Measurements from ENCODE around the gene RAB44. TPM values are rescaled to one million over a fixed set of nuclear protein-coding genes. Genes with fewer than 3 reads are reported as not detected.

RAB44 gene
- total RNA-seq, 1 donor from 2014 or later = not detected

- H3K36me3 ChIP-seq (ENCODE audit: control insufficient read depth, insufficient read depth, low read length) = no peaks in the 10 kb centered on the region
- TF ChIP-seq, protein P1, sequence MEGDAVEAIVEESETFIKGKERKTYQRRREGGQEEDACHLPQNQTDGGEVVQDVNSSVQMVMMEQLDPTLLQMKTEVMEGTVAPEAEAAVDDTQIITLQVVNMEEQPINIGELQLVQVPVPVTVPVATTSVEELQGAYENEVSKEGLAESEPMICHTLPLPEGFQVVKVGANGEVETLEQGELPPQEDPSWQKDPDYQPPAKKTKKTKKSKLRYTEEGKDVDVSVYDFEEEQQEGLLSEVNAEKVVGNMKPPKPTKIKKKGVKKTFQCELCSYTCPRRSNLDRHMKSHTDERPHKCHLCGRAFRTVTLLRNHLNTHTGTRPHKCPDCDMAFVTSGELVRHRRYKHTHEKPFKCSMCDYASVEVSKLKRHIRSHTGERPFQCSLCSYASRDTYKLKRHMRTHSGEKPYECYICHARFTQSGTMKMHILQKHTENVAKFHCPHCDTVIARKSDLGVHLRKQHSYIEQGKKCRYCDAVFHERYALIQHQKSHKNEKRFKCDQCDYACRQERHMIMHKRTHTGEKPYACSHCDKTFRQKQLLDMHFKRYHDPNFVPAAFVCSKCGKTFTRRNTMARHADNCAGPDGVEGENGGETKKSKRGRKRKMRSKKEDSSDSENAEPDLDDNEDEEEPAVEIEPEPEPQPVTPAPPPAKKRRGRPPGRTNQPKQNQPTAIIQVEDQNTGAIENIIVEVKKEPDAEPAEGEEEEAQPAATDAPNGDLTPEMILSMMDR (IDR thresholded peaks at IDR 0.05; ENCODE audit: insufficient read depth, low read length, poor library complexity, severe bottlenecking) = no peak
- DNase-seq (ENCODE audit: low read depth) = no peak
- H3K27me3 ChIP-seq (ENCODE audit: control insufficient read depth, insufficient read depth, low read length) = peaks cover 10% of the 10 kb centered on the region
- H3K4me3 ChIP-seq (ENCODE audit: low read depth, low read length) = no peak overlapping the region
Measured at GRCh38 chr6:36779227-36779626, 81.6 kb downstream of the RAB44 start.

- no peak for DNase-seq (ENCODE audit: low read depth)
- peaks cover 10% of the 10 kb centered on the region for H3K27me3 ChIP-seq (ENCODE audit: control insufficient read depth, insufficient read depth, low read length)
- no peak overlapping the region for H3K4me3 ChIP-seq (ENCODE audit: low read depth, low read length)
- TF ChIP-seq, protein P1 (IDR thresholded peaks at IDR 0.05; ENCODE audit: insufficient read depth, low read length, poor library complexity, severe bottlenecking) = no peak
- H3K36me3 ChIP-seq (ENCODE audit: control insufficient read depth, insufficient read depth, low read length) = no peaks in the 10 kb centered on the region
Measured at GRCh38 chr6:36780442-36781177, 83.0 kb downstream of the RAB44 start.

DNA sequence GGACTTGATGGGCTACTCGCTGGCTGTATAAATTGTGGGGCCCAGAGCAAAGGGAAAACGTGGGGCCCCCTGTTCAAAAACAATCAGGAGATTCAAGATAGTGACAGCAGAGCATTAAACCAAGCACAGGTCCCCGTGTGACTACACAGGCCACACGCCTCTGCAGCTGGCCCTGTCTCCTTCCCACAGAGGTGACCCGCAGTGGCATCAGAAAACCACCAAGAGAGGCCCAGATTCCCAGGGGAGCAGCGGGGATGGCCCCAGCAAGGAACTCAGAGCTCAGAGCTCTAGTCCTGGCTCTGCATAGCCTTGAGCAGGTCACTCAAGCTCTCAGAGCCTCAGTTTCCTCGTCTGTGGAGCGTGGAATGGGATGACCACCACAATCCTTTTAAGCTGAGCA is 84.0 kb downstream of the RAB44 start:
- H3K27me3 ChIP-seq (ENCODE audit: control insufficient read depth, insufficient read depth, low read length) = peaks cover 4% of the 10 kb centered on the region
- TF ChIP-seq, protein P1 (IDR thresholded peaks at IDR 0.05; ENCODE audit: insufficient read depth, low read length, poor library complexity, severe bottlenecking) = no peak
- H3K4me3 ChIP-seq (ENCODE audit: low read depth, low read length) = no peak overlapping the region
- DNase-seq (ENCODE audit: low read depth) = no peak
- no peaks in the 10 kb centered on the region for H3K36me3 ChIP-seq (ENCODE audit: control insufficient read depth, insufficient read depth, low read length)

Other genes with a start within 250 kb of the RAB44 start
- 22.3 and 23.7 TPM in 2 replicates for gene STK38, start 150.3 kb upstream of the RAB44 start, total RNA-seq
- 177 and 317 TPM in 2 replicates for gene SRSF3, start 103.5 kb upstream of the RAB44 start, total RNA-seq
- 1,168 and 1,214 TPM in 2 replicates for gene CDKN1A, start 19.1 kb upstream of the RAB44 start, total RNA-seq
- gene CPNE5, start 141.6 kb downstream of the RAB44 start, total RNA-seq = 0.13 and 1.4 TPM in 2 replicates
- 49.5 and 52.4 TPM in 2 replicates for gene PPIL1, start 177.0 kb downstream of the RAB44 start, total RNA-seq
- gene C6orf89, start 188.1 kb downstream of the RAB44 start, total RNA-seq = 31.4 and 42.5 TPM in 2 replicates